HCT116 (cell line): ENCODE measurements around the gene IRAG1. TPM values are rescaled to one million over a fixed set of nuclear protein-coding genes. Genes with fewer than 3 reads are reported as not detected.

Experiments used
- ATAC-seq: fragments of 200-7000 bp; cut with Tn5 transposase; 2 replicates; pipeline ENCODE4 v1.9.1; 2020; ENCODE audit warnings: mild to moderate bottlenecking, moderate library complexity
- BruUV-seq: library from RNA; stranded (reverse); fragments of 400-500 nt; replicated peaks from 2 replicates; lab custom pipeline; 2021; lab: Mats Ljungman, UMichigan
- CTCF ChIA-PET: fragments of 300-600 bp; sonication (Branson Sonifier 250); formaldehyde crosslinking; loops from one replicate; lab custom pipeline; 2021; ENCODE audit warnings: antibody characterized with exemption; lab: Charles Lee
- POLR2A ChIA-PET: fragments of 300-600, 350-600 bp; sonication (Branson Sonifier 250); formaldehyde crosslinking; loops from one replicate; lab custom pipeline; 2021; ENCODE audit warnings: antibody characterized with exemption; lab: Charles Lee
- RAD21 ChIA-PET, 2 experiments: fragments of 300-600 bp; sonication (Branson Sonifier 250); formaldehyde crosslinking; loops; one replicate each; lab custom pipeline; 2023; ENCODE audit warnings: low total read pairs in 2 of 2; ENCODE audit not compliant: uncharacterized antibody in 2 of 2, unreplicated experiment in 2 of 2, low non-redundant PET in 1 of 2; lab: Charles Lee
- DNase-seq: peaks from one replicate; pipeline ENCODE4 v3.0.0-alpha.2; 2010; ENCODE audit warnings: low read depth, low spot score
- H2AFZ ChIP-seq: fragments of 200-600 bp; shearing (Covaris generic), sonication (generic); 2 replicates; pipeline ENCODE4 v1.6.1; 2017; ENCODE audit warnings: low read depth, mixed run types, mixed read lengths, antibody characterized with exemption, low read length; ENCODE audit not compliant: poor library complexity, severe bottlenecking
- H3K27ac ChIP-seq: 2 replicates; pipeline ENCODE4 v1.5.1; 2012; ENCODE audit warnings: low read depth, low read length
- H3K27me3 ChIP-seq: fragments of 200-600 bp; sonication (generic); 2 replicates; pipeline ENCODE4 v1.6.1; 2016; ENCODE audit warnings: mixed run types, low read length, mixed read lengths; ENCODE audit not compliant: insufficient read depth
- H3K36me3 ChIP-seq, 2 experiments: fragments of 200-500 bp in 1 of 2; fragments of 200-600 bp in 1 of 2; sonication (Bioruptor generic) in 1 of 2; sonication (generic) in 1 of 2; 2 replicates each; pipeline versions ENCODE4 v1.5.1 to v1.6.1; 2014 to 2016; ENCODE audit warnings: low read length in 2 of 2, inconsistent platforms in 1 of 2, mixed read lengths in 1 of 2, mixed run types in 1 of 2; ENCODE audit not compliant: insufficient read depth in 2 of 2, control insufficient read depth in 1 of 2
- H3K4me1 ChIP-seq, 2 experiments: fragments of 200-600 bp in 1 of 2; sonication (generic) in 1 of 2; 2 replicates each; pipeline versions ENCODE4 v1.5.1 to v1.6.1; 2012 to 2017; ENCODE audit warnings: low read length in 2 of 2, inconsistent platforms in 1 of 2, mild to moderate bottlenecking in 1 of 2, mixed read lengths in 1 of 2, mixed run types in 1 of 2, moderate library complexity in 1 of 2; ENCODE audit not compliant: insufficient read depth in 2 of 2, control insufficient read depth in 1 of 2
- H3K4me2 ChIP-seq: fragments of 200-600 bp; sonication (generic); 2 replicates; pipeline ENCODE4 v1.6.1; 2017; ENCODE audit warnings: mixed run types, low read length, mixed read lengths
- H3K4me3 ChIP-seq, 2 experiments: fragments of 200-600 bp in 1 of 2; sonication (generic) in 1 of 2; replicated peaks in 1 of 2; 2 replicates each; pipeline ENCODE4 v1.5.1; 2011 to 2016; ENCODE audit warnings: low read length in 2 of 2, control low read depth in 1 of 2, low read depth in 1 of 2, mild to moderate bottlenecking in 1 of 2, mixed read lengths in 1 of 2, mixed run types in 1 of 2
- H3K79me2 ChIP-seq: fragments of 200-600 bp; sonication (generic); 2 replicates; pipeline ENCODE4 v1.6.1; 2017; ENCODE audit warnings: mild to moderate bottlenecking, mixed run types, low read length, moderate library complexity, mixed read lengths; ENCODE audit not compliant: insufficient read depth
- H3K9ac ChIP-seq: fragments of 200-600 bp; sonication (generic); 2 replicates; pipeline ENCODE4 v1.6.1; 2016; ENCODE audit warnings: low read length, mixed read lengths
- H3K9me2 ChIP-seq: fragments of 200-600 bp; sonication (generic), shearing (Covaris generic); 2 replicates; pipeline ENCODE4 v1.6.1; 2017; ENCODE audit warnings: mixed run types, mild to moderate bottlenecking, moderate library complexity; ENCODE audit not compliant: insufficient read depth
- H3K9me3 ChIP-seq, 2 experiments: fragments of 200-500 bp in 1 of 2; fragments of 200-600 bp in 1 of 2; sonication (Bioruptor generic) in 1 of 2; sonication (generic) in 1 of 2; 2 replicates each; pipeline ENCODE4 v1.6.1; 2014 to 2017; ENCODE audit warnings: low read length in 2 of 2, mixed read lengths in 2 of 2, inconsistent platforms in 1 of 2, low read depth in 1 of 2, mild to moderate bottlenecking in 1 of 2, mixed run types in 1 of 2, moderate library complexity in 1 of 2; ENCODE audit not compliant: control insufficient read depth in 1 of 2, insufficient read depth in 1 of 2
- H4K20me1 ChIP-seq: fragments of 200-600 bp; sonication (generic), shearing (Covaris generic); 2 replicates; pipeline ENCODE4 v1.6.1; 2017; ENCODE audit warnings: mixed run types, mild to moderate bottlenecking, moderate library complexity; ENCODE audit not compliant: insufficient read depth
- ATF3 ChIP-seq: IDR thresholded peaks from 2 replicates; pipeline ENCODE4 v1.6.1; 2012
- CBX3 ChIP-seq: IDR thresholded peaks from 2 replicates; pipeline ENCODE4 v1.6.1; 2012; ENCODE audit warnings: low read depth
- CTCF ChIP-seq, 3 experiments: fragments of 200-600 bp in 1 of 3; sonication (generic) in 1 of 3; IDR thresholded peaks in 2 of 3; conservative IDR thresholded peaks in 1 of 3; 2 replicates each; pipeline ENCODE4 v1.5.1; 2012 to 2017; ENCODE audit warnings: low read depth in 2 of 3, low read length in 2 of 3, antibody characterized with exemption in 1 of 3, borderline replicate concordance in 1 of 3, control low read depth in 1 of 3, mild to moderate bottlenecking in 1 of 3, mixed read lengths in 1 of 3, mixed run types in 1 of 3, moderate library complexity in 1 of 3; ENCODE audit not compliant: insufficient read depth in 1 of 3
- ELF1 ChIP-seq: IDR thresholded peaks from 2 replicates; pipeline ENCODE4 v1.6.1; 2012; ENCODE audit warnings: low read depth, borderline replicate concordance
- EZH2 ChIP-seq: fragments of 200-600 bp; sonication (generic); IDR thresholded peaks from 2 replicates; pipeline ENCODE4 v1.6.1; 2017; ENCODE audit warnings: antibody characterized with exemption, mixed run types
- FOSL1 ChIP-seq: IDR thresholded peaks from 2 replicates; pipeline ENCODE4 v1.6.1; 2012; ENCODE audit warnings: low read depth
- JUND ChIP-seq: IDR thresholded peaks from 2 replicates; pipeline ENCODE4 v1.6.1; 2012
- POLR2A ChIP-seq: IDR thresholded peaks from 2 replicates; pipeline ENCODE4 v1.7.0; 2011; ENCODE audit warnings: borderline replicate concordance; ENCODE audit not compliant: insufficient read depth, insufficient read length; ENCODE audit errors: extremely low read depth
- POLR2AphosphoS5 ChIP-seq: IDR thresholded peaks from 2 replicates; pipeline ENCODE4 v1.6.1; 2011; ENCODE audit warnings: mild to moderate bottlenecking, low read depth, low read length, moderate library complexity
- RAD21 ChIP-seq: IDR thresholded peaks from 2 replicates; pipeline ENCODE4 v1.6.1; 2012; ENCODE audit warnings: low read depth, mild to moderate bottlenecking
- REST ChIP-seq: IDR thresholded peaks from 2 replicates; pipeline ENCODE4 v1.6.1; 2012; ENCODE audit warnings: low read depth
- SIN3A ChIP-seq: IDR thresholded peaks from 2 replicates; pipeline ENCODE4 v1.6.1; 2012; ENCODE audit warnings: low read depth
- TCF7L2 ChIP-seq: IDR thresholded peaks from 2 replicates; pipeline ENCODE4 v1.7.0; 2011; ENCODE audit warnings: borderline replicate concordance, inconsistent platforms; ENCODE audit not compliant: insufficient read depth, insufficient read length; ENCODE audit errors: extremely low read depth
- intact Hi-C: fragments of 100-400 bp; cut with micrococcal nuclease; formaldehyde crosslinking; loops from 2 replicates; pipeline ENCODE4 v1.10.0; 2022
- total RNA-seq: library from RNA; stranded (reverse); gene quantifications from one replicate; pipeline ENCODE4 v1.2.1, GENCODE V29; 2021; ENCODE audit not compliant: unreplicated experiment

IRAG1 gene
- total RNA-seq, 1 experiment from 2014 or later, result 3.7 TPM

- Histone ChIP-seq H3K9me3 (peaks cover 0 to 34% of the 10 kb centered on the region in 2 experiments; a peak in 1 of 4 replicates), H2AFZ (no peak overlapping the region), H3K36me3 (peaks cover 0 to 6% of the 10 kb centered on the region in 2 experiments; a peak in 1 of 4 replicates), H3K4me2 (peak overlapping the region; percentile 9; the same call in 1 of the 2 replicates), H4K20me1 (no peaks in the 10 kb centered on the region), H3K4me1 (peaks cover 22 to 53% of the 10 kb centered on the region in 2 experiments), H3K4me3 (no peak overlapping the region), H3K9me2 (no peaks in the 10 kb centered on the region), H3K27ac (peak overlapping the region; percentile 35; the same call in 1 of the 2 replicates), H3K27me3 (no peaks in the 10 kb centered on the region), H3K79me2 (no peaks in the 10 kb centered on the region), H3K9ac (no peak overlapping the region)
- intact Hi-C loops, result no loop called here
- POLR2A ChIA-PET, result no interaction called here
- RAD21 ChIA-PET, result no interaction called here
- ATAC-seq (peak; percentile 16; the same call in 1 of the 2 replicates), DNase-seq (no peak)
- no TSS peak for BruUV-seq
- CTCF ChIA-PET, result interaction anchor here (1.0 to 1.2 kb wide), 3 partner anchors 8 to 20 kb away, joined by 3 to 4 read pairs (median 3); no protein-coding TSS in a partner anchor
- TF ChIP-seq POLR2AphosphoS5 (no peak), FOSL1 (no peak)
Measured at GRCh38 chr11:10728154-10728553, 34.6 kb upstream of the IRAG1 start.

GRCh38 chr11:10727146-10727851, 33.7 kb upstream of the IRAG1 start:
- H3K27me3 ChIP-seq, result no peaks in the 10 kb centered on the region
- H3K4me1 ChIP-seq, result peaks cover 25 to 57% of the 10 kb centered on the region in 2 experiments
- H3K9ac ChIP-seq, result no peak overlapping the region
- H3K9me3 ChIP-seq, result peaks cover 0 to 33% of the 10 kb centered on the region in 2 experiments; a peak in 1 of 4 replicates
- no peak overlapping the region for H3K4me3 ChIP-seq
- intact Hi-C loops, result no loop called here
- ChIA-PET RAD21 (no interaction called here), POLR2A (no interaction called here), CTCF (interaction anchor here (1.0 to 1.2 kb wide), 4 partner anchors 8 to 19 kb away, joined by 3 to 4 read pairs (median 3); no protein-coding TSS in a partner anchor)
- no peak for TF ChIP-seq CTCF (IDR thresholded peaks at IDR 0.05 in 2 of 3, conservative IDR thresholded peaks at IDR 0.05 in 1 of 3; ENCODE audit: borderline replicate concordance in 1 of 3, insufficient read depth in 1 of 3, low read depth in 2 of 3, low read length in 2 of 3)
- no peak for TF ChIP-seq CBX3
- TF ChIP-seq REST, result no peak
- no peak for TF ChIP-seq ATF3
- TF ChIP-seq ELF1, result no peak
- no peak for TF ChIP-seq JUND
- TF ChIP-seq POLR2A, result no peak
- no peak for TF ChIP-seq RAD21
- no peak for TF ChIP-seq EZH2
- no peak for TF ChIP-seq SIN3A
- no peak for TF ChIP-seq TCF7L2
- no peaks in the 10 kb centered on the region for H3K9me2 ChIP-seq
- no peak for DNase-seq
- no peaks in the 10 kb centered on the region for H3K79me2 ChIP-seq
- BruUV-seq, result no TSS peak
- no peak overlapping the region for H3K4me2 ChIP-seq
- H4K20me1 ChIP-seq, result no peaks in the 10 kb centered on the region
- peaks cover 0 to 6% of the 10 kb centered on the region in 2 experiments; a peak in 1 of 4 replicates for H3K36me3 ChIP-seq
- no peak overlapping the region for H2AFZ ChIP-seq
- peak overlapping the region; percentile 4; the same call in 1 of the 2 replicates for H3K27ac ChIP-seq
- ATAC-seq, result no peak
